AG09319 (cell line): ENCODE data around the gene ULBP2.
"Not testable (repeated sequence)": the region's sequence is repeated elsewhere in the genome, so short reads cannot be mapped to it uniquely, and the experiment has no call there.

ENCODE experiments used
- DNase-seq: peaks from one replicate; pipeline ENCODE4 v3.0.0-alpha.2; 2010; ENCODE audit warnings: low read depth; ENCODE audit errors: extremely low read depth
- CTCF ChIP-seq: IDR thresholded peaks from 2 replicates; pipeline ENCODE4 v1.5.1; 2011; ENCODE audit warnings: low read depth, mild to moderate bottlenecking, inconsistent platforms, low read length, moderate library complexity

Gene ULBP2

GRCh38 chr6:149984773-149985172 is 43.0 kb downstream of the ULBP2 start:
- TF ChIP-seq CTCF = no peak
- DNase-seq = no peak

- no peak for DNase-seq
- TF ChIP-seq CTCF = no peak
Measured at GRCh38 chr6:149985481-149985937, 43.7 kb downstream of the ULBP2 start.

- no peak for DNase-seq
- TF ChIP-seq CTCF = no peak
Measured at GRCh38 chr6:149987602-149988107, 45.8 kb downstream of the ULBP2 start.

- no peak for DNase-seq
- no peak for TF ChIP-seq CTCF
Measured at GRCh38 chr6:149988550-149989346, 46.9 kb downstream of the ULBP2 start.

- DNase-seq = no peak
- no peak for TF ChIP-seq CTCF
Measured at GRCh38 chr6:149990212-149990660, 48.4 kb downstream of the ULBP2 start.

- TF ChIP-seq CTCF = no peak
- DNase-seq = no peak
Measured at GRCh38 chr6:149990661-149991471, 49.1 kb downstream of the ULBP2 start.

GRCh38 chr6:149991472-149991795 is 49.6 kb downstream of the ULBP2 start:
- DNase-seq = not testable (repeated sequence)
